Stimulated activated CD4-positive, alpha-beta T cell treated with anti-CD3 and anti-CD28 coated beads, Interleukin-1b, Interleukin-23, amount 100 ng/mL, for 4 hours (primary cell): ENCODE data around the gene POM121L12.

Experiments used
- DNase-seq, 2 donors: peaks; one replicate each; pipeline ENCODE4 v3.0.0-alpha.2; 2020; ENCODE audit warnings: low read depth in 2 of 2

Gene POM121L12

GRCh38 chr7:53035499-53036412 lies at the start of gene POM121L12:
Gene POM121L12 (plus strand): TSS chr7:53035633. CDS start chr7:53035672, 39 bp downstream.
- no peak for DNase-seq

GRCh38 chr7:52992001-52992400 lies 43.4 kb upstream of the POM121L12 start:
- DNase-seq: no peak

GRCh38 chr7:52992479-52993162 lies 42.8 kb upstream of the POM121L12 start:
- DNase-seq: no peak

- DNase-seq: no peak
These were observed 39.8 kb upstream of the POM121L12 start for GRCh38 chr7:52995676-52996075.

- no peak for DNase-seq
These were observed 34.2 kb upstream of the POM121L12 start for GRCh38 chr7:53001221-53001620.

- DNase-seq: no peak
These were observed 33.0 kb upstream of the POM121L12 start for GRCh38 chr7:53002389-53002788.

- no peak for DNase-seq
These were observed 31.6 kb upstream of the POM121L12 start for GRCh38 chr7:53003653-53004445.

GRCh38 chr7:53013925-53014324 lies 21.5 kb upstream of the POM121L12 start:
- DNase-seq: no peak

GRCh38 chr7:53015463-53015862 lies 20.0 kb upstream of the POM121L12 start:
- no peak for DNase-seq

GRCh38 chr7:53022893-53023292 lies 12.5 kb upstream of the POM121L12 start:
- DNase-seq: no peak

- DNase-seq: no peak
These were observed 13.2 kb downstream of the POM121L12 start for GRCh38 chr7:53048638-53049037.

- no peak for DNase-seq
These were observed 15.0 kb downstream of the POM121L12 start for GRCh38 chr7:53050433-53050832.

GRCh38 chr7:53059591-53059990 lies 24.2 kb downstream of the POM121L12 start:
- DNase-seq: no peak

GRCh38 chr7:53060066-53060465 lies 24.6 kb downstream of the POM121L12 start:
- no peak for DNase-seq

GRCh38 chr7:53062796-53063195 lies 27.4 kb downstream of the POM121L12 start:
- DNase-seq: no peak

GRCh38 chr7:53068673-53069072 lies 33.2 kb downstream of the POM121L12 start:
- no peak for DNase-seq

- no peak for DNase-seq
These were observed 35.5 kb downstream of the POM121L12 start for GRCh38 chr7:53070883-53071282.
